Cardiac fibroblast (primary cell): ENCODE results near the gene EYA4.
A peak's percentile ranks its signal among the peaks of the same experiment; 100 is the strongest.

ENCODE experiments used
- DNase-seq, 2 donors: peaks; one replicate each; pipeline versions ENCODE4 v3.0.0 to v3.0.0-alpha.2; 2010; ENCODE audit warnings: low read depth in 2 of 2
- H3K4me3 ChIP-seq, 2 donors: replicated peaks in 1 of 2; 1 replicate in 1 of 2; 2 replicates in 1 of 2; pipeline ENCODE4 v1.5.1; 2011; ENCODE audit warnings: low read depth in 2 of 2, low read length in 2 of 2, mild to moderate bottlenecking in 2 of 2, moderate library complexity in 1 of 2
- TF ChIP-seq, protein P1 (sequence below): IDR thresholded peaks from one replicate; pipeline ENCODE4 v1.5.1; 2011; ENCODE audit warnings: low read depth, mild to moderate bottlenecking, low read length, inconsistent platforms

Gene EYA4

DNA sequence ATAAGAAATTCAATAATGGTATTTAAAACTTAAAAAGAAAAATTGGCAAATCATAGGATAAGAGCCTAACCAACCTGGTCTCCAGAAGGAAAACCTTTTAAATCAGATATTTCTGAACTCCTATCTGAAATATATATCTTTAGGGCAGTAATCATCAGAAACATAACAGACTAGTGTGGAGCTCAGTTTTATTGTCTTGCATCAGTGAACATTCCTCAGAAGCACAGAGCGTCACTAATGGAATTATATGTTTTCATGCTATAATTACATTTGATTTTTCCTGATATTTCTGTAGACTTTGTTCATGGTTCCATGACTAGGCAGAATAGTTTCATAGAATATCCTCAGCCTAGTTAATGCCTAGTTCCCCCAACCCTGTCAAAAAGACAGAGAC lies 262.2 kb downstream of the EYA4 start:
- no peak overlapping the region for H3K4me3 ChIP-seq
- DNase-seq: peak; percentile 5 to 6
- TF ChIP-seq, protein P1, sequence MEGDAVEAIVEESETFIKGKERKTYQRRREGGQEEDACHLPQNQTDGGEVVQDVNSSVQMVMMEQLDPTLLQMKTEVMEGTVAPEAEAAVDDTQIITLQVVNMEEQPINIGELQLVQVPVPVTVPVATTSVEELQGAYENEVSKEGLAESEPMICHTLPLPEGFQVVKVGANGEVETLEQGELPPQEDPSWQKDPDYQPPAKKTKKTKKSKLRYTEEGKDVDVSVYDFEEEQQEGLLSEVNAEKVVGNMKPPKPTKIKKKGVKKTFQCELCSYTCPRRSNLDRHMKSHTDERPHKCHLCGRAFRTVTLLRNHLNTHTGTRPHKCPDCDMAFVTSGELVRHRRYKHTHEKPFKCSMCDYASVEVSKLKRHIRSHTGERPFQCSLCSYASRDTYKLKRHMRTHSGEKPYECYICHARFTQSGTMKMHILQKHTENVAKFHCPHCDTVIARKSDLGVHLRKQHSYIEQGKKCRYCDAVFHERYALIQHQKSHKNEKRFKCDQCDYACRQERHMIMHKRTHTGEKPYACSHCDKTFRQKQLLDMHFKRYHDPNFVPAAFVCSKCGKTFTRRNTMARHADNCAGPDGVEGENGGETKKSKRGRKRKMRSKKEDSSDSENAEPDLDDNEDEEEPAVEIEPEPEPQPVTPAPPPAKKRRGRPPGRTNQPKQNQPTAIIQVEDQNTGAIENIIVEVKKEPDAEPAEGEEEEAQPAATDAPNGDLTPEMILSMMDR: no peak

DNA sequence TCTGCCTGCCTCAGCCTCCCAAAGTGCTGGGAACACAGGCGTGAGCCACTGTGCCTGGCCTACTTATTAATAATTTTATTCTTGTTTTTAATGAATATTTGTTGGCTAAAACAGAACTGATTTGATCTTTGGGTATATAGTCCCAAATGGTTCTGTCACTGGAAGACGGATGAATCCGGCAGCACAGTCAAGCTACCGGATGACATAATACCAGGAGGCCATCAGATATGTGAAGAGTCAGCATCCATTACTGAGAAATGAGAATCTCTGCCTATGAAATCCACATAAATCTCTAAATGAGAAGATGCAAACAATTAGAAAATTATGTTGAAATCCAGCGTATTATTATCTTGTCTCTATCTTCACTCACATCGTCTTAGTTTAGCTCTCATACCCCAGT lies 263.0 kb downstream of the EYA4 start:
- TF ChIP-seq, protein P1: no peak
- H3K4me3 ChIP-seq: no peak overlapping the region
- DNase-seq: no peak

DNA sequence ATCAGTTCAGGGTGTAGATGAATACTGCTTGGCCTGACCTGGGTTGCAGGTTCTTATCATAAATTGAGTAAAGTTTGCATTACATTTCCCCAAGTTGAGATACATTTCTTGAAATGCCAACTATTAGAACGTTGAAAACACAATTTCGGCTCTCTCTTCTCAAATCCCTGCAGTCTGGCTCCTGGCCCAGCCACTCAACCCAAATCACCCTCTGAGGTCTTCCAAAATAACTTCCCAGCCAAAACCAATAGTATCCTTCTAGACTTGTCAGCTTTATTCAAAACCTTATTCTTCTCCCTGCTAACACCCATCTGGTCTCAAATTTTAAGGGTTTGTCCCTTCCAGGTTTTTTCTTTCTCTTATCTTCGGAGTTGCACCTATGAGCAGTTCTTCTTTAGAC lies 263.6 kb downstream of the EYA4 start:
- H3K4me3 ChIP-seq: no peak overlapping the region
- TF ChIP-seq, protein P1: no peak
- DNase-seq: peak; percentile 6 to 27

DNA sequence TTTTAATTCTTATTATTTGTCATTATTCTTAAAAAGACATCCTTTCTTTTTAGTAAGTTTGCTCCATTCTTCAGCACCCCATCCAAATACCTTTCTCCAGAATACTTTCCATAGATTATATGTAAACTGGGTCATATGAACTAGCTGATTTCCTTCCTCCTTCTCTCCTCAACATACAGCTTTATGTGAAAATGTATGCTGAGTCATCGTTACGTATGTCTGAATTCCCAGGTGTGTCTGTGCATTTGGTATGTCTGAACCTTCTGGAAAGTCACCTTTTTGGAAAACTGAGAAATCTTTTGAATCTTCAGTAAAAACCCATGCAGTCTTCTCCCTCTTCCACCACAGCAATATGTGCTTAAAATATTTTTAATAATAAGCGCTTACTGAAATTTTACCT lies 264.5 kb downstream of the EYA4 start:
- no peak overlapping the region for H3K4me3 ChIP-seq
- TF ChIP-seq, protein P1: no peak
- no peak for DNase-seq

DNA sequence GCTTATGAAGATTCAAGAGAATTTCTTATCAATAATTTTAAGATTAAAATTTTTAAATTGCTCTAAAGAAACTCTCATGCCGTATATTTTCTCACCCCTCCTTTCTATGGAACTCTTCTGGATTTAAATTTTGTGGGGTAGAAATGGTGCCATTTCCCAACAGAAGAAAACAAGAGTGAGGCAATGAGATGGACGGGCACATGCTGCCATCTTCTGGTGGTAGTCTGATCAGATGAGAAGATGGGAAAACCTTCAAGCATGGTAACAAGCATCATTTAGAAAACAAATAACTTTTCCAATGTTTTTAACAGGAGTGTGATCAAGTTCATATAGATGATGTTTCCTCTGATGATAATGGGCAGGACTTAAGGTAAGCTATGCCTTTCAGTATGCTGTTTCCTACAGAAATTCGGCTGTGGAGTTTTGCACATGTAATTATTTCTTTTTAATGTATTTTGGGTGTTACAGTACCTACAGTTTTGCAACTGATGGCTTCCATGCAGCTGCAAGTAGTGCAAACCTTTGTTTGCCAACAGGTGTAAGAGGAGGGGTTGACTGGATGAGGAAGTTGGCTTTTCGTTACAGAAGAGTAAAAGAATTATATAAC lies 271.4 kb downstream of the EYA4 start:
- TF ChIP-seq, protein P1: peak; percentile 72
- no peak overlapping the region for H3K4me3 ChIP-seq
- DNase-seq: peak; percentile 73

DNA sequence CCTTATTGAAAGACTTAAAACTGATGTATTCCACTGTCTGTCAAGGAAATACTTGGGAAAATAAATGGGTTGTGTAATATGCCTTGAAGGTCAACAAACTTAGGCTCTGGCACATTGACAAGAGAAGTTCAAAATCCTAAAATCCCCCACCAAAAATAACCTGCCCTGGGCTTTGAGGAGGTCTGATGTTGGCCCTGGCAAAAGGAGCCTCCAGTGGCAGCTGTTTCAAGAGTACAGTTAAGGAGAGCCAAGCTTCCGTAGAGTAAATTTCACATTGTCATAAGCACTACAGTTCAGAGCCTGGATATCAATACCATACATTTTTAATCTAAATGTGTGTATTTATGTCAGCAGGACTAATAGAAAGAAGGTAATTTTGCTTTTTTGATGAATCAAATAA lies 282.7 kb downstream of the EYA4 start:
- TF ChIP-seq, protein P1: no peak
- DNase-seq: no peak
- H3K4me3 ChIP-seq: no peak overlapping the region

DNA sequence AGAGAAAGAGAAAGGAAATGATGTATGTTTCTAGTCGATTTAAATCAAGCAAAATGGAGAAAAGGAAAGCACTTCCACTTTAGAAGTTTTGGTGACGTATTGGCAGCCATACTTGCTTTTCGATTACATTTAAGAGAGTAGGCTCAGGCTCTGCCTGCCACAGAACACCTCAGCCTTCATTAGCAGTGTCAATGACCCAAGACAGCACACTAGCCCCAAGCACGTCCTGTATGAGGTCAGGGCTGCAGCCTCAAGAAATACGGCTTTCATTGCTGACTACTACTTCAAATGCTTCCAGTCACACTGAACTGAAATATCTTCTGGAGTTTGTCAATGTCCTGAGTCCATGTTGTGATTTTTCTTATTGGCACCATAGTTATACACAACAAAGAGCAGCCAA lies 285.3 kb downstream of the EYA4 start:
- no peak for DNase-seq
- TF ChIP-seq, protein P1: no peak
- no peak overlapping the region for H3K4me3 ChIP-seq
